HTERT RPE-1 (cell line): ENCODE measurements around the gene SNTG2.
"Not testable (repeated sequence)": the region's sequence is repeated elsewhere in the genome, so short reads cannot be mapped to it uniquely, and the experiment has no call there.

Experiments used
- in situ Hi-C: fragments of 300-500 bp; cut with MboI; formaldehyde crosslinking; loops from 4 replicates; pipeline ENCODE4 v1.14.3; 2020; ENCODE audit warnings: low sequenced_read_pairs

Gene SNTG2

DNA sequence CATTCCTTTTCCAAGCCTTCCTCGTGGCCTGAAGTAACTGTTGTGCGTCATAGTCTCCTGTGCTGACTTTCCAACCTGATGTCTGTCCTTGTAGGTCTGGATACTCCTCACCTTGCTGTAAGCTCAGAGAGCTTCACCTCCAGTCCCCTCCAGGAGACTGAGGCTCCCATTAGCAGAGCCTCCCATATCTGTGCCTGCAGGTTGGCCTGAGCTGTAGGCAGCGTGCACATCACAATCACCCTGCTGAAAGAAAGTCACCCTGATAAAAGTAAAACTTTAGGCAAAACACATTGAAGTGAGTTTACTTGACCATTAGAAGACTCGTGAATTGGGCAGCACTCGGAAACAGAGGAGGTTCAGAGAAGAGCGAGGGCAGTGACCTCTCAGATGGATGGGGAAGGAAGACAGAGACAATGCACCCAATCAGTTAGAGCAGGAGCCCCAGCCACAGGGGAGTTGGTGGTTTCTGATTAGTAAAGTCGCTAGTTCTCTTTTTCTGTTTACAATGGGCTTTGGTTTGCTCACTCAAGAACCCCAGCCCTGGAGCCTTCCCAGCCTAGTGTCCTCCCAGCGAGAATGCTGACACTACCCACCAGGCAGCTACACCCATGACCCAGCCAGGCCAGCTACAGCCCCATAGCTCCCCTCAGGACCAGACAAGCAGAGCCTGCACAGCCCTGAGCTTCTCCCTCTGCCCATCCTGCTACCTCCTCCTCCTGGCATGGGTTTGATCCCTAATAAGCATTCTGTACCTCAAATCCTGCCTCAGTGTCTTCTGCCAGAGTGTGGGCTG is 450.5 kb downstream of the SNTG2 start:
- in situ Hi-C loops = no loop called here

DNA sequence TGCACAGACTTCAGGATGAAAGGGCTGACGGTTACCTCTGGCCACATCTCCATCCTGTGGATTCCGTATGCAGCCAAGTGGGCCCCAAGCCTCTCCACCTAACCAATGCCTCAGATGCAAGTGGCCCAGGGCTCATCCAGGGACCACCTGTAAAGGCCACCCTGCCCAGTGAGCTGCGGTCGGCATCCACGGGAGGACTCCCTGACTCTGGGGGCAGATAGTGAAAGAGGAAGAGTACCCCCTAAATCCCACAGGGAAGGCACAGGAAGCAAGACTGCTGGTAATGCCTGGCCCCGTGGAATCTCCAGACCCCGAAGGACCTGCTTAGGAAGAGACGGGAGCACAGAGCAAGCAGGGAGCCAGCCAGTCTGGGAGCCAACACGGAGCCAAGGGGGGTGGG is 451.4 kb downstream of the SNTG2 start:
- in situ Hi-C loops = no loop called here

DNA sequence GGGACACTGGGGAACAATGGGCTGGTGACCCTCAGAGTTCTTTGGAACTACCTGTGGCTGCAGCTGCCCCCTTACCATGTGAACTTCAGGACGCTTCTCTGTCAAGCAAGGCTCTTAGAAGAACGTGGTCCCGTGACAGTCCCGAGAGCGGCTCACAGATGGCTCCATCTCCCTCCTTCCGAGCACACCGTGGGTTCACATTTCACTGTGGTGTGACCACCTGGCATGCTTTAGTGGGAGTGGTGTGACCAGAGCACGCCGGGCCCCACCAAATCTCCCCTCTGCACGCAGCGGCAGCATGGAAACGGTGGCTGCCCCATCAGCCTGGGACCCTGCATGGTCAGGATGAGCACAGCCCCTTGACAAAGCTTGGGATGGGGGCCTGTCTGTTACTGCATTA is 452.9 kb downstream of the SNTG2 start:
- in situ Hi-C loops = no loop called here

DNA sequence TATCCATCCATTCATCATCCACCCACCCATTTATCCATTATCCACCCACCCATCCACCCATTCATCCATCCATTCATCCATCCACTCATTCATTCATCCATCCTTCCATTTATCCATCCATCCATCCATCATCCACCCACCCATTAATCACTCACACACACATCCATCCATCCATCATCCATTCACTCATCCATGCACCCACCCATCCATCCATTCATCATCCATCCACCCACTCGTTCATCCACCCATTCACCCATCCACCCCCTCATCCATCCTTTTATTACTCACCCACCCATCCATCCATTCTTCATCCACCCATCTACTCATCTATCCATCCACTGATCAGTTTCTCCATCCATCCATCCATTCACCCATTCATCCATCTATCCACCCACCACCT is 454.5 kb downstream of the SNTG2 start:
- in situ Hi-C loops = no loop called here

DNA sequence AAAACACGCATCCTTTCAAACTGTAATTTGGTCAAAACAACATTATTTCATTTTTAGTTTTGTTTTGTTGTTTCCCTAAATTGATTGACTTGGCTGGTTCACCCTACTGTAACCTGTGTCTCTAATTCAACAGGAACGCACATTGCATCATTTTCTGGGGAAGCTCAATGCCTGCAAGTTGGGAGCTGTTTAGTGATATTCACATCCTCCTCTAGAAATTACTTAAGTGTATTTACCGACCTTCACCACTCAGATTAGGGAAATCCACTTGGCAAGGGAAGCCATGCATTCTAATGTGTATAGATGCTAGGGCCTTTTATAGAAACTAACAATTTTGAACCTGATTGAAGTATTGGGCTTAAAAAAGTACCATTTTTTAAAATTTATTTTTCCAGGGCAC is 455.3 kb downstream of the SNTG2 start:
- in situ Hi-C loops = no loop called here

DNA sequence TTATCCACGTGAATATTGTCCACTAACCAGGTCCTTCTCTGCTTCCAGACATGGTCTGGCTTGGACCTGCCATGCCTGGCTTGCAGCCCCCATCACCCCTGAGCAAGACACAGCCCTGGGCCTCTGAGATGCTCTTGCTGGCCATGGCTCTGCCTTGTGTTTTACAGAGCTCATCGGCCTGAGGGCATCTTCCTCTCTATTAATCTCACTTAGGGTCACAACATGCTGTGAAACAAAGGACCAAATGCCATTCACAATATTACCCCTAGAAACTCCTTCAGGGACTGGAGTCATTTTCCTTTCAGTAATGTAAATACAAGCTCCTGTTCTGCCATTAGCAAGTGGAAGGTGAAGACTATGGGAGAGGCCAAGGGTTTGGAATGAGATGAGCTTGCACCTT is 455.8 kb downstream of the SNTG2 start:
- in situ Hi-C loops = no loop called here

DNA sequence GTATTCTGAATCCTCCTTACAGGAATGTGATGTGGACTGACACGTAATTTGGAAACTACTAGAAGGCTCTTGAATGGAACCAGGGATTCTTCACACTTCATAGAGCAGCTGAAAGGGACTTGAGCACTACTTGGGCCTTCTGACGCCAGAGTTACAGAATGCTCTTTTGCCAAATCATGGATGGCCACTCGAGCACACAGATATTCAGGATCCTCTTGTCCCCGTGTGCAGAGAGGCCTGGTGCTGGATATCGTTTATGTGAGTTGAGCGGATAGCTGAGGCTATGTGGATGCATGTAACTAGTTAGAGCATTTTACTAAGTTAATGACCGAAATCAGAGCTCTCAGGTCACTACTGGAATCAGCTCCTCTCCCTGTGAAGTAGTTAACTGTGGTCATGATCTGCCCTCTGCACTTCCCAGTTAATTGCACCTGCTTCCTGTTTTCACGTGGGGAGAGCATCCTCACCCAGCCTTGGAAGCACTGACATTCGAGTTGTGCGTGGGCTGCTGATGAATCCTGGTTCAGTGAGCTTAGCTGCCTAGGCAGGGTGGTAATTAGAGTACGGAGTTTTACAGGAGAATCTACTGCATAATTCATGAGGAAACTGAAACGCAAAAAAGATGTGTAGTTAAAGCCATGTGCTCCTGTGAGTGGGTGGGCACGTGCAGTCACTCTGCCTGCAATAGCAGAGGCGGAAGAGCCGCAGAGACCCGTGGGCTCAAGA is 457.5 kb downstream of the SNTG2 start:
- in situ Hi-C loops = no loop called here

DNA sequence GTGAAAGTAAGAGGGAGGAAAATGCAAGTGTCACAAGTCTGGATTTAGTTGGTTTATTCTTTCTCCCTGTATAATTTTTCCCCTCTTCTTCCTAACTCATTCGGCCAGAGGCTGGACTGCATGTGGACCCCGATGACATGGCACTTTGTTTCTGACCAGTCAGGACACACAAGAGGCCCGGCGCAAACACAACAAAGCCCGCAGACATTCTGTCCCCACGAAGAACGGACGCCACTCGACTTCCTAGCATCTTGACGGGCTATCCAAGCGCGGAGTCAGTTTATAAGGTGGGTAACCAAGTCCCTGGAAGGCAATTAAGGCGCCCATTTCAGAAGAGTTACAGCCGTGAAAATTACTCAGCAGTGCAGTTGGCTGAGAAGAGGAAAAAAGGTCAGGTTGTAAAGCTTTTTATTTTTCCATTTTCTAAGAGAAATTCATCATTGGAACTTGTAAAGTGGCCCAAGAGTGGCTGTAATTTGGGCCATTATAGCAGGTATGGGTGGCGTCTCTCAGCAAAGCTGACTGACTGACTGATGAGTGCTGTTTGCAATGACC is 462.6 kb downstream of the SNTG2 start, which contains the start of gene TPO:
TPO (plus strand) TSS at position 308 of the 555 bp plus-strand sequence. CDS start 946 bp downstream, outside the sequence.
- in situ Hi-C loops = no loop called here

DNA sequence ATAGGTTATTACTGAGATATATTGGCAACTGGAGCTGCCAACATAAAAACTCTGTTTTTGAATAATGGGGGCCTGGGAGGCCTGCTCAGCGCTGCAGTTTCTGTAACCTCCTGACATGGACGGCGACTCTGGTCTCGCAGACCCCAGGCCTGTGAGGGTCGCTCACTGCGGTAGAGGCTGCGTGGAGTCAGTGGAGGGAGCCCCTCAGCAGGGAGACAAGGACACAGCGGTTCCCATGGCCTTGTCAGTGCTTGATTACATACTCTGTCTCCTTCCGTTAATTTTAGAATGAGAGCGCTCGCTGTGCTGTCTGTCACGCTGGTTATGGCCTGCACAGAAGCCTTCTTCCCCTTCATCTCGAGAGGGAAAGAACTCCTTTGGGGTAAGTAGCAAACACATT is 463.5 kb downstream of the SNTG2 start:
- in situ Hi-C loops = no loop called here

DNA sequence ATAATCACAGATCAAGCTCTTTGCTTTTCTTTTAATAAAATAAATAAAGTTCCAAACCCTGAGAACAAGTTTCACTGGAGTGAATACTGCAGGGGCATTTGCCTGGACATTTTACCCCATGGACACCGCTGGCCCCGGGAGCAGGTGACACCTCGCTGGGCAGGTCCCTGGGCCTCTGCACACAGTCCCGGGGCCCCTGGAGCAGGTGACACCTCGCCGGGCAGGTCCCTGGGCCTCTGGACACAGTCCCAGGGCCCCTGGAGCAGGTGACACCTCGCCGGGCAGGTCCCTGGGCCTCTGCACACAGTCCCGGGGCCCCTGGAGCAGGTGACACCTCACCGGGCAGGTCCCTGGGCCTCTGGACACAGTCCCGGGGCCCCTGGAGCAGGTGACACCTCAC is 464.3 kb downstream of the SNTG2 start:
- in situ Hi-C loops = not testable (repeated sequence)

DNA sequence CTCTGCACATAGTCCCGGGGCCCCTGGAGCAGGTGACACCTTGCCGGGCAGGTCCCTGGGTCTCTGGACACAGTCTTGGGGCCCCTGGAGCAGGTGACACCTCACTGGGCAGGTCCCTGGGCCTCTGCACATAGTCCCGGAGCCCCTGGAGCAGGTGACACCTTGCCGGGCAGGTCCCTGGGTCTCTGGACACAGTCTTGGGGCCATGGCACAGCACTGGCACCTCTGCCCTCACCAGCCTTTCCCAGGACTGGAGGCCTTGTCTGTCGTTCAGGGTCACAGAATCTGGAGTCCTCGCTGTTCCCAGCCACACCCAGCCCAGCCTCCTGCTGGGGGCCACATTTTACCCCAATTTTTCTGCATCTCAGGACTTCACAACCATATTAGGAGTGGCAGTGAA is 464.9 kb downstream of the SNTG2 start:
- in situ Hi-C loops = no loop called here
